ENCODE data around the gene PIK3AP1. TPM values are rescaled to one million over a fixed set of nuclear protein-coding genes. Genes with fewer than 3 reads are reported as not detected.

PIK3AP1 gene
- polyA plus RNA-seq, 1 of the 3 experiments (the other 2 are of a cell fraction) = 0.07 TPM

- no peaks in the 10 kb centered on the region for H4K20me1 ChIP-seq (ENCODE audit: insufficient read depth)
- H3K27me3 ChIP-seq (ENCODE audit: insufficient read depth) = no peaks in the 10 kb centered on the region
- TF ChIP-seq NFIC (IDR thresholded peaks at IDR 0.05; ENCODE audit: borderline replicate concordance) (no peak), TEAD4 (IDR thresholded peaks at IDR 0.05; ENCODE audit: borderline replicate concordance, insufficient read depth) (no peak), GATA2 (CRISPR knock-in tag; IDR thresholded peaks at IDR 0.05) (no peak), CHD2 (IDR thresholded peaks at IDR 0.05; ENCODE audit: low read length, partially characterized antibody) (no peak)
- H3K9me2 ChIP-seq = no peaks in the 10 kb centered on the region
- POLR2A ChIA-PET = no interaction called here
- H3K79me2 ChIP-seq (ENCODE audit: insufficient read depth) = no peaks in the 10 kb centered on the region
- CTCF ChIA-PET = no interaction called here
- 53% methylated on average over 3 of the region's 3 CpGs for WGBS (ENCODE audit: low lambda C conversion rate)
- no peak for DNase-seq
- H3K9ac ChIP-seq = no peak overlapping the region
- peaks cover 0 to 6% of the 10 kb centered on the region in 2 experiments; a peak in 1 of 4 replicates for H3K4me1 ChIP-seq (ENCODE audit: control insufficient read depth in 1 of 2, insufficient read depth in 2 of 2, low read depth in 1 of 2, low read length in 1 of 2)
- H3K4me3 ChIP-seq (ENCODE audit: low read depth in 2 of 2, low read length in 1 of 2) = no peak overlapping the region
- H3K4me2 ChIP-seq = no peak overlapping the region
- H3F3A ChIP-seq (replicated peaks; ENCODE audit: insufficient read depth) = no peaks in the 10 kb centered on the region
- no peak overlapping the region for H3K27ac ChIP-seq (ENCODE audit: low read depth in 2 of 2, low read length in 1 of 2)
- H2AFZ ChIP-seq (ENCODE audit: low read depth) = no peak overlapping the region
- H3K36me3 ChIP-seq (replicated peaks in 1 of 2; ENCODE audit: control insufficient read depth in 1 of 2, insufficient read depth in 2 of 2, low read length in 1 of 2) = no peaks in the 10 kb centered on the region
- H3K9me3 ChIP-seq = no peaks in the 10 kb centered on the region
Measured at GRCh38 chr10:96675846-96676245, 44.5 kb downstream of the PIK3AP1 start.

- Histone ChIP-seq H3K36me3 (replicated peaks in 1 of 2; ENCODE audit: control insufficient read depth in 1 of 2, insufficient read depth in 2 of 2, low read length in 1 of 2) (no peaks in the 10 kb centered on the region), H3K27me3 (ENCODE audit: insufficient read depth) (no peaks in the 10 kb centered on the region), H3K79me2 (ENCODE audit: insufficient read depth) (no peaks in the 10 kb centered on the region), H2AFZ (ENCODE audit: low read depth) (no peak overlapping the region), H3K4me3 (ENCODE audit: low read depth in 2 of 2, low read length in 1 of 2) (no peak overlapping the region), H3K9ac (no peak overlapping the region), H3K27ac (ENCODE audit: low read depth in 2 of 2, low read length in 1 of 2) (no peak overlapping the region), H3K9me3 (no peaks in the 10 kb centered on the region), H4K20me1 (ENCODE audit: insufficient read depth) (no peaks in the 10 kb centered on the region), H3K9me2 (no peaks in the 10 kb centered on the region), H3K4me2 (no peak overlapping the region), H3K4me1 (ENCODE audit: control insufficient read depth in 1 of 2, insufficient read depth in 2 of 2, low read depth in 1 of 2, low read length in 1 of 2) (peaks cover 0 to 6% of the 10 kb centered on the region in 2 experiments; a peak in 1 of 4 replicates), H3F3A (replicated peaks; ENCODE audit: insufficient read depth) (no peaks in the 10 kb centered on the region)
- CTCF ChIA-PET = interaction anchor here (3.2 kb wide), 1 partner anchor 33 kb away, joined by 11 read pairs; no protein-coding TSS in a partner anchor
- 62% methylated on average over 11 of the region's 11 CpGs for WGBS (ENCODE audit: low lambda C conversion rate)
- DNase-seq = no peak
- POLR2A ChIA-PET = no interaction called here
- no peak for TF ChIP-seq RCOR1 (IDR thresholded peaks at IDR 0.05; ENCODE audit: low read length)
- no peak for TF ChIP-seq EZH2phosphoT487 (IDR thresholded peaks at IDR 0.05; ENCODE audit: borderline replicate concordance, low read depth)
- TF ChIP-seq JUND (IDR thresholded peaks at IDR 0.05) = no peak
- no peak for TF ChIP-seq TCF12 (IDR thresholded peaks at IDR 0.05)
- no peak for TF ChIP-seq USF2 (IDR thresholded peaks at IDR 0.05; ENCODE audit: borderline replicate concordance, low read depth, low read length)
- TF ChIP-seq MAX (IDR thresholded peaks at IDR 0.05; ENCODE audit: low read depth) = no peak
- TF ChIP-seq, protein P1, sequence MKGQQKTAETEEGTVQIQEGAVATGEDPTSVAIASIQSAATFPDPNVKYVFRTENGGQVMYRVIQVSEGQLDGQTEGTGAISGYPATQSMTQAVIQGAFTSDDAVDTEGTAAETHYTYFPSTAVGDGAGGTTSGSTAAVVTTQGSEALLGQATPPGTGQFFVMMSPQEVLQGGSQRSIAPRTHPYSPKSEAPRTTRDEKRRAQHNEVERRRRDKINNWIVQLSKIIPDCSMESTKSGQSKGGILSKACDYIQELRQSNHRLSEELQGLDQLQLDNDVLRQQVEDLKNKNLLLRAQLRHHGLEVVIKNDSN (IDR thresholded peaks at IDR 0.05; ENCODE audit: borderline replicate concordance, low read depth) = no peak
- TF ChIP-seq SIN3A (IDR thresholded peaks at IDR 0.05; ENCODE audit: borderline replicate concordance, low read depth, low read length) = no peak
- no peak for TF ChIP-seq REST (IDR thresholded peaks at IDR 0.05; ENCODE audit: low read depth, low read length)
- TF ChIP-seq NRF1 (IDR thresholded peaks at IDR 0.05; ENCODE audit: low read depth, low read length) = no peak
- no peak for TF ChIP-seq POLR2AphosphoS5 (IDR thresholded peaks at IDR 0.05; ENCODE audit: low read depth, low read length)
- TF ChIP-seq IRF3 (IDR thresholded peaks at IDR 0.05; ENCODE audit: low read depth, low read length) = no peak
- no peak for TF ChIP-seq RAD21 (IDR thresholded peaks at IDR 0.05; ENCODE audit: low read length)
- TF ChIP-seq TAF1 (IDR thresholded peaks at IDR 0.05; ENCODE audit: borderline replicate concordance, low read depth, low read length) = no peak
- no peak for TF ChIP-seq MEF2A (IDR thresholded peaks at IDR 0.05; ENCODE audit: borderline replicate concordance, low read depth)
- TF ChIP-seq NFIC (IDR thresholded peaks at IDR 0.05; ENCODE audit: borderline replicate concordance) = no peak
- no peak for TF ChIP-seq FOSL2 (IDR thresholded peaks at IDR 0.05; ENCODE audit: borderline replicate concordance, low read depth)
Measured at GRCh38 chr10:96673318-96674099, 46.8 kb downstream of the PIK3AP1 start.
